Left lung (tissue), 10 donors: ENCODE results near the gene DCLRE1B. TPM values are rescaled to one million over a fixed set of nuclear protein-coding genes. Genes with fewer than 3 reads are reported as not detected.

Experiments used
- ATAC-seq: fragments of 200-7000 bp; cut with Tn5 transposase; one replicate; pipeline ENCODE4 v1.9.1; 2020; ENCODE audit warnings: moderate library complexity
- DNase-seq, 4 donors: peaks; one replicate each; pipeline ENCODE4 v3.0.0-alpha.2; 2013 to 2020
- H3K27ac ChIP-seq, 2 donors: fragments of 200-600 bp; sonication (generic) in 1 of 2; one replicate each; pipeline versions ENCODE4 v1.5.0 to v1.8.0; 2020 to 2021
- H3K27me3 ChIP-seq, 2 donors: fragments of 200-600 bp; sonication (generic) in 1 of 2; one replicate each; pipeline versions ENCODE4 v1.5.0 to v1.8.0; 2020 to 2021
- H3K36me3 ChIP-seq, 2 donors: fragments of 200-600 bp; sonication (generic) in 1 of 2; one replicate each; pipeline versions ENCODE4 v1.5.0 to v1.8.0; 2020 to 2021
- H3K4me1 ChIP-seq, 2 donors: fragments of 200-600 bp; one replicate each; pipeline ENCODE4 v1.8.0; 2021
- H3K4me3 ChIP-seq, 2 donors: fragments of 200-600 bp; sonication (generic) in 1 of 2; one replicate each; pipeline versions ENCODE4 v1.5.0 to v1.8.0; 2020 to 2021; ENCODE audit warnings: mild to moderate bottlenecking in 1 of 2
- H3K9me3 ChIP-seq, 2 donors: fragments of 200-600 bp; sonication (generic) in 1 of 2; one replicate each; pipeline versions ENCODE4 v1.5.0 to v1.8.0; 2020 to 2021
- CTCF ChIP-seq, 2 donors: fragments of 200-600 bp; sonication (generic) in 1 of 2; IDR thresholded peaks; one replicate each; pipeline versions ENCODE4 v1.5.0 to v1.8.0; 2021; ENCODE audit warnings: antibody characterized with exemption in 2 of 2
- intact Hi-C, 2 donors: fragments of 100-400 bp; cut with DNase I; formaldehyde crosslinking; loops; one replicate each; pipeline versions ENCODE4 v1.11.2 to v1.14.2; 2022
- polyA plus RNA-seq, 6 donors: library from polyadenylated mRNA; unstranded; fragments of 120-200 nt; gene quantifications; one replicate each; pipeline ENCODE4 v1.2.1, GENCODE V29; 2013; ENCODE audit not compliant: insufficient read length in 6 of 6
- total RNA-seq, 2 donors: library from RNA; stranded (reverse); fragmentation: NEBNext Ultra II Directional; extraction: Animal tissue kit (Norgen Biotek cat#: 25700); gene quantifications; one replicate each; pipeline ENCODE4 v1.2.1, GENCODE V29; 2021
- donor health status: DM: no; HTN: yes; CAD: no.
- donor health status: DM: no; HTN: no; CAD: no.

DCLRE1B gene
- total and polyA plus RNA-seq, 8 donors, result 7.3 to 11.9 (median 9.8) TPM

- Histone ChIP-seq H3K27me3 (no peaks in the 10 kb centered on the region), H3K27ac (peak overlapping the region in 1 of 2 donors; percentile 63), H3K4me3 (no peak overlapping the region), H3K36me3 (peaks cover 0 to 45% of the 10 kb centered on the region in 2 donors), H3K4me1 (peaks cover 12 to 51% of the 10 kb centered on the region in 2 donors), H3K9me3 (no peaks in the 10 kb centered on the region)
- intact Hi-C loops, result loop anchor here in 1 of 2 donors (5.0 kb wide), 1 partner anchor 54 kb away; no protein-coding TSS in a partner anchor
- ATAC-seq (no peak), DNase-seq (no peak)
- no peak for TF ChIP-seq CTCF (IDR thresholded peaks at IDR 0.05)
Observed at GRCh38 chr1:113901191-113901590, 3.9 kb upstream of the DCLRE1B start.

DNA sequence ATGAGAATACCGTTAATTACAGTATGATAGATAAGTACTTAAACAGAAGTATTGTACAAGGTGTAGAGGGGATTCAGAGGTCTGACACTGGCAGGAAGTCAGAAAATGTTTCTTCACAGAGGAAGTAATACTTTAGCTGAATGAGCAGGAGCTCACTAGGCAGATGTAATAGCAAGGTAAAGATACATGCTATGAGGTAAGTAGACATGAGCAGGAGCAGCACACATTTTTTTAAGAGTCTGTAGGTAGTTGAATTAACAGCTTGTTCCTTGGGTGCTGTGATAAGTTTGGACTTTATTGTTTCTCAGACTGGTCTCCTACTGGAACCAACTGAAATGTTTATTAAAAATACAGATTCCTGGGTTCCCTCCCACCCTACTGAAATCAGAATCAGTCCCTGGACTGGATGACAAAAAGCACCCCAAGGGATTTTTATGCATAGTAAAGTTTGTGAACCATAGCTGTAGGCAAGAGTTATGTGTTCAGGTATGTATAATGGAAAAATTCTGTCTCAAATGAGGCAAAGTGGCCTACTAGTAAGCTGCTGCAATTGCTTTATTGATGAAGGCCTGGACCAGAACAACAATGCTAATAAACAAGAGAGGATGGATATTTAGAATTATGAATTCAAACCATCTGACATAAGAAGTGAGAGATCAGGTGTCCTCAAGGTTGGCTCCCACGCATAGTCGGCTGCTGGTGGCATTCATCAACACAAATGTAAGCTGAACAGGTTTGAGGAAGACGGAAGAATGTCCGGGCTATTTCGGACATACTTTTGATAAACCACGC is 1.4 kb upstream of the DCLRE1B start:
- TF ChIP-seq CTCF (IDR thresholded peaks at IDR 0.05), result no peak
- ATAC-seq, result no peak
- Histone ChIP-seq H3K9me3 (no peaks in the 10 kb centered on the region), H3K4me1 (peaks cover 12 to 51% of the 10 kb centered on the region in 2 donors), H3K4me3 (peak overlapping the region; percentile 77 to 79), H3K36me3 (peaks cover 0 to 37% of the 10 kb centered on the region in 2 donors), H3K27me3 (no peaks in the 10 kb centered on the region), H3K27ac (peak overlapping the region; percentile 94 to 96)
- DNase-seq, result no peak
- intact Hi-C loops, result loop anchor here in 1 of 2 donors (5.0 kb wide), 1 partner anchor 56 kb away; no protein-coding TSS in a partner anchor

DNA sequence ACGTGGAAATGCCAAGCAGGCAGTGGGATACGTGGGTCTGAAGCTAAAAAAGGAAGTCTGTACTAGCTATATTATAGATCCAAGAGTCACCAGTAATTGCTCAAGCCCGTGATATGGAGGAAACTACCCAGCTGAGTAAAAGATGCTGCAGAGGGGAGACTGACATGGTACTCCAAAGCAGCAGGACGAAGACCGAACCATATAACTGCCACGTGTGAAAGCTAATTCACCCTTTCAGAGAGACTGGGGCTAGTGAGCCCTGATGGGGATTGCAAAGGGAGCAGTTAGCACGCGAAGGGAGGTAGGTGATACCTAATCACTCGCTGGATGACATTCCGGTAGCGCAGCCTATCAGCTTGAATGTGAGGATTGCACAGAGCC is 843 bp upstream of the DCLRE1B start:
- Histone ChIP-seq H3K9me3 (no peaks in the 10 kb centered on the region), H3K27me3 (no peaks in the 10 kb centered on the region), H3K36me3 (peaks cover 0 to 35% of the 10 kb centered on the region in 2 donors), H3K27ac (peak overlapping the region; percentile 94 to 96), H3K4me1 (peaks cover 12 to 52% of the 10 kb centered on the region in 2 donors), H3K4me3 (peak overlapping the region; percentile 77 to 79)
- ATAC-seq (peak; percentile 16), DNase-seq (no peak)
- intact Hi-C loops, result loop anchor here in 1 of 2 donors (5.0 kb wide), 1 partner anchor 57 kb away; no protein-coding TSS in a partner anchor
- no peak for TF ChIP-seq CTCF (IDR thresholded peaks at IDR 0.05)

GRCh38 chr1:113905435-113905861 is 322 bp downstream of the DCLRE1B start:
- Histone ChIP-seq H3K27ac (peak overlapping the region; percentile 94 to 96), H3K4me1 (peaks cover 12 to 56% of the 10 kb centered on the region in 2 donors), H3K4me3 (peak overlapping the region; percentile 77 to 79), H3K9me3 (no peaks in the 10 kb centered on the region), H3K36me3 (peaks cover 0 to 31% of the 10 kb centered on the region in 2 donors), H3K27me3 (no peaks in the 10 kb centered on the region)
- ATAC-seq (peak; percentile 0), DNase-seq (peak in 1 of 4 donors; percentile 51)
- no peak for TF ChIP-seq CTCF (IDR thresholded peaks at IDR 0.05)
- intact Hi-C loops, result no loop called here

DNA sequence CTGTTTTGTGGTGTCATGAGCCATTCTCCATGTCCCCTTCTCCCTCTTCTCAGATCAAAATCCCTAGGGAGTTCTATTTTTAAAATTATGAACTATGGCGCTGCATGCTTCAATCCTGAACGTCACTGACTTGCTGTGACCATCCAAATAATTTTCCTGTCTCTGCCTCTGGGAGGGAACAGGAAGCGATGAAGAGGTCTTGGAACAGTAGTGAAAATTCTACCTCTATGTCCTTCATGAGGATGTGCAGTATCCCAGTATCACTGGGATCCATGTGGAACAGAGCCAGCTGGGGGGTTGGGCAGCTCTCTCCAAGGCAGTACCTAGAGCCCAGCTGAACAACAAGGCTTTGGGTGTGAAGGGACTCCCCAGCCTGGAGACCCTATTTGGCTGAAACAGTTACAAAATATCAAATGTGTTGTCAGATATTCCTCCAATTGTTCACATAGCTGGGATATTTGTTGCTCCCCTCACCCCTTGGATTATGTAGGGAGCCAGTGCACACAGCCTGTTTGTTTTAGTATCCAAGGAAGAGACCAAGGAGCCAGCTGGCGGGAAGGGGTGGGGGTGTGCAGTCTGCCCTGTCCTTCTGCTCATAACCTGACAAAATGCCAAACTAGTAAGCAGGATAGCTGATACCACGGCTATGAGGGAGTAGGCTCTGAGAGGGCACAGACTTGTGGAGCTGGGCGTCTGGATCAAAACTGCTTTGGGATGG is 7.6 kb downstream of the DCLRE1B start:
- intact Hi-C loops, result no loop called here
- DNase-seq, result peak in 2 of 4 donors; percentile 53 to 80

More for the DNA sequence above, 7.6 kb downstream of the DCLRE1B start:
- Histone ChIP-seq H3K4me1 (peaks cover 0 to 18% of the 10 kb centered on the region in 2 donors), H3K36me3 (peaks cover 0 to 44% of the 10 kb centered on the region in 2 donors), H3K4me3 (no peak overlapping the region), H3K27ac (peak overlapping the region; percentile 31 to 49), H3K9me3 (no peaks in the 10 kb centered on the region), H3K27me3 (no peaks in the 10 kb centered on the region)
- no peak for TF ChIP-seq CTCF (IDR thresholded peaks at IDR 0.05)
- ATAC-seq, result peak; percentile 53
